Activated naive CD8-positive, alpha-beta T cell treated with anti-CD3 and anti-CD28 coated beads, Interleukin-2, amount 50 U/mL, for 16 hours (primary cell): ENCODE results near the gene FUT3.

Experiments used
- DNase-seq: peaks from one replicate; pipeline ENCODE4 v3.0.0-alpha.2; 2020; ENCODE audit warnings: low read depth, low spot score

FUT3 gene

DNA sequence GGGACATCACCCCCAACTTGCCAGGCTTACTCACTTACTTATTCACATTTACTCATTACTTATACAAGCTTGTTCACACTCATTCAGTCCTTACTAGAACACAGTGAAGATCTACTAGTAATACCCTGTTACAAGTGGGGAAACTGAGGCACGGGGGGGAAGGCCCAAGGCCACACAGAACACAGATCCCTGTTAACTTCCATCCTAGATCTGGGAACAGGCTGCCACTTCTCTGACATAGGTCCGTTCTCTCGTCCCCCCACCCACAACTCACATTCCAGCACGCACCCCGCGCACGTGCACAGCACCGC is 47.9 kb downstream of the FUT3 start:
- DNase-seq: no peak

DNA sequence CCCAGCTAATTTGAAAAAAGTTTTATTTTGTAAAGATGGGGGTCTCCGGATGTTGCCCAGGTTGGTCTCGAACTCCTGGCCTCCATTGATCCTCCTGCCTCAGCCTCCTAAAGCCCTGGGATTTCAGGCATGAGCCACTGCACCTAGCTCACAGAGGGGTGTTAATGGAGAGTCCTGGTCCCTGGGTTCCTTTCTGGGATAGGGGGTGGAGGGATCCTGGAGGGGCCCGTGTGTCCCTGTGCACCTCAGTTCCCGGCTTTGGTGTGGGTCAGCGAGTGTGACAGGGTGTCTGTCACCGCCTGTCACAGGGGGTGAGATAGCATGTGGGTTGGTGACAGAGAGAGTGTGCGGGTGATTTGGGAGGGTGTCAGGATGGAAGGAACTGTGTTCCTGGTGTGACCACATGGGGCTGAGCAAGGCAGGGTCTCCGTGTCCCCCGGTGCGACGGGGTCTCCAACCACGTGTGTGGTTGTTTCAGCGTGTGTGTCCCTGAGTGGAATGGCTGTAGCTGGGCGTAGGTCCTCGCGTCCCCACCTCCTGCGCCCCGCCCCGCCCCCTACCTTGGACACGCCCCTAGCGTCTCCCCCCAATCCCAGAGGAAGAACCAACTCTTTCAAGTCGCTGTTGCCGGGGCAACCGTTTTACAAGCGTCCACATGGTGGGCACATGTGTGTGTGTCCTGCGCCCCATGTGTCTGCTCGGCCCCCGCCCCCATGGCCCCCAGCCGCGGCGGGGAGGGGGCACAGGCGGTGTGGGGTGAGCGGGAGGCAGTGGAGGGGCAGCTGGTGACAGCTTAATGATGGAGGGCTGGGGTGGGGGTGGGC is 49.2 kb downstream of the FUT3 start:
- no peak for DNase-seq

GRCh38 chr19:5800361-5801270 is 50.6 kb downstream of the FUT3 start:
- DNase-seq: no peak

- no peak for DNase-seq
These were observed 51.7 kb downstream of the FUT3 start for GRCh38 chr19:5799247-5800241.

DNA sequence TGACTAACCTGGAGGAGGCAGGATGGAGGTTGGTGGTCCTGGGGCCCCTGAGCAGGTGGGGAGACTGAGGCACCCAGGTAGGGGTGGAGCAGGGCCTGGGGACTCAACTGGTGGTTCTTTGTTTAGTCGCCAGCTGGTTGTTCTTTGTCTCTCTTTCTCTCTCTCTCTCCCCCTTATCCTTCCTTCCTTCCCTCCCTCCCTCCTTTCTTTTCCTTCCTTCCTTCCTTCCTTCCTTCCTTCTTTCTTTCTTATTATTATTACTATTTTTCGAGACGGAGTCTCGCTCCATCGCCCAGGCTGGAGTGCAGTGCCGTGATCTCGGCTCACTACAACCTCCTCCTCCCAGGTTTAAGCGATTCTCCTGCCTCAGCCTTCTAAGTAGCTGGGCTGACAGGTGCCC is 53.0 kb downstream of the FUT3 start:
- DNase-seq: no peak

DNA sequence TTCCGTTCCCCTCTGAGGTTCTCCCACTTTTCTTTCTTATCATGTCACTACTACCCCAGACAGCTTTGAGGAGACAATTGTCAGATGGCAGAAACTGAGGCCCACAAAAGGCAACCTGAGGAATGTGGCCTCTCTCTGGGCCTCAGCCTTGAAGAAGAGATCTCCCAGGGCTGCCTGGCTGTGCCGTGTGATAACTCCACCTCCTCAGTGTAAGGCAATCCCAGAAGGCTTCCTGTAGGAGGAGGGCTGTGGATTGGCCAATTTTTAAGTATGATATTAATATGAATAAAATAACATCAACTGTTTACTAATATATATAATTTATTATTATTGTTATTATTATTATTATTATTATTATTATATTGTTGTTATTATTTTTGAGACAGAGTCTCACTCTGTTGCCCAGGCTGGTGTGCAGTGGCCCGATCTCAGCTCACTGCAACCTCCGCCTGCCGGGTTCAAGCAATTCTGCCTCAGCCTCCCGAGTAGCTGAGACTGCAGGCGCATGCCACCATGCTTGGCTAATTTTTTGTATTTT is 55.8 kb downstream of the FUT3 start:
- DNase-seq: no peak

GRCh38 chr19:5793188-5793587 is 58.1 kb downstream of the FUT3 start:
- no peak for DNase-seq
